PC-9 (cell line): Measurements from ENCODE around the gene ARHGEF6.

Experiments
- EZH2 ChIP-seq: fragments of 200-600 bp; sonication (generic); IDR thresholded peaks from 2 replicates; pipeline ENCODE4 v1.8.0; 2017; ENCODE audit warnings: antibody characterized with exemption, low read depth
- TF ChIP-seq, protein P1 (sequence below): fragments of 200-600 bp; sonication (generic); conservative IDR thresholded peaks from 2 replicates; pipeline ENCODE4 v1.6.1; 2017; ENCODE audit warnings: mixed run types, antibody characterized with exemption, mild to moderate bottlenecking, moderate library complexity

DNA sequence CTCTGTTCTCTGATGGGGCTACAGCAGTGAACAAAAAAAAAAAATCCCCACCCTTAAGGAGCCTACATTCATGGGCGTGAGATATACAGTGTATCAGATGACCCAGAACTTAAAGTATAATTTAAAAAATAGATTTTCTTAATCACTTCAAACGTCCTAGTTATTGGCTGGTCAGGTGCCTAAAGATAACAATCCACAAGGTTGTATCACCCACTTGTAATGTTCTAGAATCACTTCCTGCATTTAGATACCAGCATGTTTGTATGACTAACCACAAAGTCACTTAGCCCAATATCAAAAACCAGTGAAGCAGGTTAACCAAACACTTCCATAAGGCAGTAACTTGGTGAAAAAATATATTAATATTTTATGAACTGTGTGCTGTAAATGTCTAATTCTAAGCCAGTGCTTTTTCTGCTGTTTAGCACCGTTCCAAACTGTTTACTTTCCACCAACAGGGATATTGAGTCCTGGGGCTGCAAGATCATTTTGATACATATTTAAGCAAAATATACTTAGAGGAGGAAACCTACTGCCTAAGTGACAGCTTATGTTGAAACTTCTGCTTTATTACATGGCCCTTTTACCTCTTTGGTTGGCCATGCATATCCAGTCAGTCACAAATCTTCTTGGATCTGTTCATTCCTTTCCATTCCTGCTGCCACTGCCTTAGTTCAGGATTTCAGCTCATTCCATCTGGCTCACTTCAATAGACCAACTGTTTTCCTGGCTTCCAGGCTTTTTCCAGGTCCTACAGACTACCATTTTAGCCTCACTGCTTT lies 89.5 kb downstream of the ARHGEF6 start:
- TF ChIP-seq, protein P1, sequence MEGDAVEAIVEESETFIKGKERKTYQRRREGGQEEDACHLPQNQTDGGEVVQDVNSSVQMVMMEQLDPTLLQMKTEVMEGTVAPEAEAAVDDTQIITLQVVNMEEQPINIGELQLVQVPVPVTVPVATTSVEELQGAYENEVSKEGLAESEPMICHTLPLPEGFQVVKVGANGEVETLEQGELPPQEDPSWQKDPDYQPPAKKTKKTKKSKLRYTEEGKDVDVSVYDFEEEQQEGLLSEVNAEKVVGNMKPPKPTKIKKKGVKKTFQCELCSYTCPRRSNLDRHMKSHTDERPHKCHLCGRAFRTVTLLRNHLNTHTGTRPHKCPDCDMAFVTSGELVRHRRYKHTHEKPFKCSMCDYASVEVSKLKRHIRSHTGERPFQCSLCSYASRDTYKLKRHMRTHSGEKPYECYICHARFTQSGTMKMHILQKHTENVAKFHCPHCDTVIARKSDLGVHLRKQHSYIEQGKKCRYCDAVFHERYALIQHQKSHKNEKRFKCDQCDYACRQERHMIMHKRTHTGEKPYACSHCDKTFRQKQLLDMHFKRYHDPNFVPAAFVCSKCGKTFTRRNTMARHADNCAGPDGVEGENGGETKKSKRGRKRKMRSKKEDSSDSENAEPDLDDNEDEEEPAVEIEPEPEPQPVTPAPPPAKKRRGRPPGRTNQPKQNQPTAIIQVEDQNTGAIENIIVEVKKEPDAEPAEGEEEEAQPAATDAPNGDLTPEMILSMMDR, result no peak
- no peak for TF ChIP-seq EZH2
